Muscle layer of colon (tissue), 2 donors: Measurements from ENCODE around the gene MED26.

Source experiments
- H3K27ac ChIP-seq: one replicate; pipeline ENCODE4 v1.7.0; 2013; ENCODE audit warnings: low read depth, mild to moderate bottlenecking, low read length, moderate library complexity
- H3K27me3 ChIP-seq, 2 donors: one replicate each; pipeline ENCODE4 v1.7.0; 2013; ENCODE audit warnings: low read length in 2 of 2, mild to moderate bottlenecking in 2 of 2; ENCODE audit not compliant: insufficient read depth in 2 of 2, control insufficient read depth in 1 of 2
- H3K36me3 ChIP-seq: one replicate; pipeline ENCODE4 v1.7.0; 2013; ENCODE audit warnings: mild to moderate bottlenecking, low read length; ENCODE audit not compliant: insufficient read depth
- H3K4me1 ChIP-seq: one replicate; pipeline ENCODE4 v1.7.0; 2013; ENCODE audit warnings: mild to moderate bottlenecking, low read length; ENCODE audit not compliant: insufficient read depth
- H3K4me3 ChIP-seq, 2 donors: one replicate each; pipeline ENCODE4 v1.7.0; 2013; ENCODE audit warnings: low read length in 2 of 2, low read depth in 1 of 2, mild to moderate bottlenecking in 1 of 2, moderate library complexity in 1 of 2
- H3K9ac ChIP-seq: one replicate; pipeline ENCODE4 v1.7.0; 2013; ENCODE audit warnings: low read length
- H3K9me3 ChIP-seq: one replicate; pipeline ENCODE4 v1.7.0; 2013; ENCODE audit warnings: mild to moderate bottlenecking, low read length
- donor health status: abdominal sarcoma.
- donor health status: Adenocarcinoma of cecum.

The MED26 gene

GRCh38 chr19:16596399-16596798 is 31.6 kb downstream of the MED26 start:
- Histone ChIP-seq H3K4me3 (no peak overlapping the region), H3K36me3 (no peaks in the 10 kb centered on the region), H3K27ac (no peak overlapping the region), H3K9ac (no peak overlapping the region), H3K4me1 (peaks cover 39% of the 10 kb centered on the region), H3K9me3 (no peaks in the 10 kb centered on the region), H3K27me3 (no peaks in the 10 kb centered on the region)

DNA sequence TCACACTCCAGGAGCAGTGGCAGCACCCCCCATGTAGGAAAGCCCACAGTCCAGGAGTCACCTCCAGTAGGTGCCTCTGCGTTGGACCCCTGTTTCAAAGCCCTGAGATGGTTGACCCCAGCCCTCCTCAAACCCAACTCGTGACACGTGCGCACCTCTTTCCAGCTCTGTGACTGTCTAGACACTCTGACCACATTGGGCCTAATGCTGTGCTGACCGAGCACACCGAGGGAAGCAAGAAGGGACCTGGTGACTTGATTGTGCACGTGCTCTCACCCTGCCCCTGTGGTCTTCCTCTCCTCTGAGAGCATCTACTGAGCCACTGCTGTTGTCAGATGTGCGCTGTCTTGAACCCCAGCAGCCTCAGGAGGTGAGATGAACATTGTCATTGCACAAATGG is 32.9 kb downstream of the MED26 start:
- no peaks in the 10 kb centered on the region for H3K27me3 ChIP-seq
- H3K4me1 ChIP-seq: peaks cover 33% of the 10 kb centered on the region
- no peaks in the 10 kb centered on the region for H3K36me3 ChIP-seq
- no peak overlapping the region for H3K4me3 ChIP-seq
- H3K9me3 ChIP-seq: no peaks in the 10 kb centered on the region
- H3K9ac ChIP-seq: no peak overlapping the region
- no peak overlapping the region for H3K27ac ChIP-seq

- no peak overlapping the region for H3K9ac ChIP-seq
- H3K27me3 ChIP-seq: no peaks in the 10 kb centered on the region
- H3K4me1 ChIP-seq: peaks cover 30% of the 10 kb centered on the region
- no peak overlapping the region for H3K4me3 ChIP-seq
- no peak overlapping the region for H3K27ac ChIP-seq
- H3K9me3 ChIP-seq: no peaks in the 10 kb centered on the region
- H3K36me3 ChIP-seq: no peaks in the 10 kb centered on the region
Measured at GRCh38 chr19:16594681-16595091, 33.3 kb downstream of the MED26 start.

- no peaks in the 10 kb centered on the region for H3K9me3 ChIP-seq
- H3K27ac ChIP-seq: no peak overlapping the region
- no peaks in the 10 kb centered on the region for H3K36me3 ChIP-seq
- peaks cover 27% of the 10 kb centered on the region for H3K4me1 ChIP-seq
- no peaks in the 10 kb centered on the region for H3K27me3 ChIP-seq
- H3K4me3 ChIP-seq: no peak overlapping the region
- no peak overlapping the region for H3K9ac ChIP-seq
Measured at GRCh38 chr19:16594131-16594586, 33.8 kb downstream of the MED26 start.

DNA sequence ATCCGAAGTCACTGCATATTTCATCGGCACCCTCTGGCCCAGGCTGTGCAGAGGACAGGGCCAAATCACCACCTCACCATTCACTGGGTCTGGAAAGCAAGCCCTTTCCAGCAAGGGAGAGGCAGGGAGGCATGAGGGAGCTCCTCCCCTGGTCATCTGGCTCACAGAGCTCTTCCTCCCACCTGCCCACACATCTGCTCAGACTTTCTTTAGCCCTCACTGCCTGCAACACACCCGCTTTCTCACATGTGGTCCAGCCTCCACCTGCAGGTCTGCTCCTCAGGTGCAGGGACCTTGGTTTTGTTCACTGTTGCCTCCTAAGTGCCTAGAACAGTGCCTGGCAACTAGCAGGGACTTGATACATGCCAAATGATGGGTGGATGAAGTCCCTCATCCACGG is 34.8 kb downstream of the MED26 start:
- no peak overlapping the region for H3K27ac ChIP-seq
- no peaks in the 10 kb centered on the region for H3K36me3 ChIP-seq
- peaks cover 27% of the 10 kb centered on the region for H3K4me1 ChIP-seq
- H3K27me3 ChIP-seq: no peaks in the 10 kb centered on the region
- no peak overlapping the region for H3K9ac ChIP-seq
- no peak overlapping the region for H3K4me3 ChIP-seq
- no peaks in the 10 kb centered on the region for H3K9me3 ChIP-seq

DNA sequence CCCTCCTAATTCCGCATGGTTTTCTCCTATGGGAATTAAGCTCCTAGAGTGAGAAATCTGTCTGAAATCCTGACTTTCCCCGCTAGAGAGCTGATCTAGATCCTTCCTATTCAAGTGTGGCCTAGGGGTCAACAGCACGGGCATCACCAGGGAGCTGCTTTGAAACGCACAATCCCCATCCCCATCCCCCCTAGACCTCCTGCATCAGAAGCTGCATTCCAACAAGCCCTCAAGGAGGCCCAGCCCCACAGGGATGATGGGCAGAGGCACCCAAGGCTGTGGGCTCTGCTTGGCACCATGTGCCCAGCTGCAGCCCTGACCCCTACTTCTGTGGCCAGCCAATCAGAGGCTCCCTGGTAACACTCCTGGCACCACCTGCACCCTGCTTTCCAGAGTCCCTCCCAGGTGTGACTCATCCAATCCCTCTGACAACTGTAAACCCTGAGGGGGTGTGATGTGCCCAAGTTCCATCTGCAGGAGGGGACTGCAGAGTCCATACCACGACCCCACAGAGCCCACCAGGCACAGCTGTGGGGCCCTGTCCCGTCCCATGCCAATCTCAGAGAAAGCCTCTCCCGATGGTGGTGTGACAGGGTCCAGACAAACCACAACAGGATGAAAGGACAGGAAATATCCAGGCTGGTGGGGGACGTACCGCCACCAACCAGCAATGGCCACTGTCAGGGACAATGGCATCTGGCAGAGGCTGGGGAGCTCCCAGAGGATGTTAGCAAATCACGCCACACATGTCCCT is 36.0 kb downstream of the MED26 start:
- Histone ChIP-seq H3K4me3 (no peak overlapping the region), H3K36me3 (no peaks in the 10 kb centered on the region), H3K27ac (no peak overlapping the region), H3K9ac (no peak overlapping the region), H3K27me3 (no peaks in the 10 kb centered on the region), H3K9me3 (no peaks in the 10 kb centered on the region), H3K4me1 (peaks cover 30% of the 10 kb centered on the region)

DNA sequence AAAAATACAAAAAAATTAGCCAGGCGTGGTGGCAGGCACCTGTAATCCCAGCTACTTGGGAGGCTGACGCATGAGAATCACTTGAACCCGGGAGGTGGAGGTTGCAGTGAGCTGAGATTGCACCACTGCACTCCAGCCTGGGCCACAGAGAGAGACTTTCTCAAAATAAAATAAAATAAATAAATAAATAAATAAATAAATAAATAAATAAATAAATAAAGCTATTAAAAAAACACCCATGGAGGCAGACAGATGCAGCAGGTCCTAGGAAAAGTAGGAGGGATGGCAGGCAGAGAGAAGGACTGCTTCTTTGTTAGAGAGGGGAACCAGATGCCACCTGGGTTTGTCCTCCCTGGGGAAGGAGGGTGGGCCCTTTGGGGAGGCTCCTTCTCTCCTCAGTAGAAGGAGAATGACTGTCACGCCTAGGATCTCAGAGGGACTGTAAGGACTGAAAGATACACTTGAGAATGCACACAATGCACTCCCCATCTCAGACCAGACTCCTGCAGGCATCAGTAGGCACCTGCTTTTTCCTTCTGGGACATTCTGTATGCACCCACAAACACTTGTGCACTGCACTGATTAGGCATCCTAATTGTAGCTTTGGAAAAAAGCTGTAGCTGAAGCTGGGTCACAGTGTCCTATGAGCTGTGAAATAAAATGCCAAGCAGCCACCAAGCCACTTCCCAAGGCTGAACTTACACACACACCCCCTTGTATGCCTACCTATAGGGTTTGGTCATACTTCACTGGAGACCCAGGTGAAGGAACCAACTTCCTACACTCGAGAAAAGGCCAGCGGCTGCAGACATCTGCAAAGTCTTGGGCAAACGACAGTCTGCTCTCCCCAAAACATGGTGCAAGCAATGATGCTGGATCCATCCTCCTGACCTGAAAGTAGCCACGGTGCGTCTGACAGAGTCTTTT is 36.9 kb downstream of the MED26 start:
- no peak overlapping the region for H3K9ac ChIP-seq
- no peak overlapping the region for H3K27ac ChIP-seq
- no peak overlapping the region for H3K4me3 ChIP-seq
- H3K9me3 ChIP-seq: no peaks in the 10 kb centered on the region
- no peaks in the 10 kb centered on the region for H3K36me3 ChIP-seq
- H3K27me3 ChIP-seq: no peaks in the 10 kb centered on the region
- peaks cover 38% of the 10 kb centered on the region for H3K4me1 ChIP-seq

GRCh38 chr19:16589917-16590316 is 38.1 kb downstream of the MED26 start:
- H3K9me3 ChIP-seq: no peaks in the 10 kb centered on the region
- no peak overlapping the region for H3K4me3 ChIP-seq
- H3K9ac ChIP-seq: no peak overlapping the region
- H3K27ac ChIP-seq: no peak overlapping the region
- peaks cover 40% of the 10 kb centered on the region for H3K4me1 ChIP-seq
- no peaks in the 10 kb centered on the region for H3K27me3 ChIP-seq
- H3K36me3 ChIP-seq: no peaks in the 10 kb centered on the region

- H3K36me3 ChIP-seq: no peaks in the 10 kb centered on the region
- no peaks in the 10 kb centered on the region for H3K27me3 ChIP-seq
- peak overlapping the region; percentile 6 for H3K27ac ChIP-seq
- peaks cover 46% of the 10 kb centered on the region for H3K4me1 ChIP-seq
- no peak overlapping the region for H3K4me3 ChIP-seq
- no peaks in the 10 kb centered on the region for H3K9me3 ChIP-seq
- no peak overlapping the region for H3K9ac ChIP-seq
Measured at GRCh38 chr19:16588824-16589577, 39.0 kb downstream of the MED26 start.

- H3K9ac ChIP-seq: peak overlapping the region; percentile 14
- H3K4me1 ChIP-seq: peaks cover 55% of the 10 kb centered on the region
- peak overlapping the region in 1 of 2 donors; percentile 50 for H3K4me3 ChIP-seq
- peak overlapping the region; percentile 6 for H3K27ac ChIP-seq
- H3K27me3 ChIP-seq: no peaks in the 10 kb centered on the region
- H3K36me3 ChIP-seq: no peaks in the 10 kb centered on the region
- H3K9me3 ChIP-seq: no peaks in the 10 kb centered on the region
Measured at GRCh38 chr19:16587833-16588823, 39.9 kb downstream of the MED26 start.
